Rectal smooth muscle tissue (tissue), 1 donor: ENCODE results near the gene IRF2BP2.

Experiments
- H3K27ac ChIP-seq: one replicate; pipeline ENCODE4 v1.7.0; 2013; ENCODE audit warnings: low read depth, low read length, inconsistent platforms
- H3K27me3 ChIP-seq: one replicate; pipeline ENCODE4 v1.7.0; 2013; ENCODE audit warnings: low read length; ENCODE audit not compliant: control insufficient read depth, insufficient read depth
- H3K36me3 ChIP-seq: one replicate; pipeline ENCODE4 v1.7.0; 2013; ENCODE audit warnings: low read length; ENCODE audit not compliant: control insufficient read depth, insufficient read depth
- H3K4me1 ChIP-seq: one replicate; pipeline ENCODE4 v1.7.0; 2013; ENCODE audit warnings: low read length; ENCODE audit not compliant: control insufficient read depth, insufficient read depth
- H3K4me3 ChIP-seq: one replicate; pipeline ENCODE4 v1.7.0; 2013; ENCODE audit warnings: low read length
- H3K9ac ChIP-seq: one replicate; pipeline ENCODE4 v1.7.0; 2013; ENCODE audit warnings: low read length

IRF2BP2 gene

DNA sequence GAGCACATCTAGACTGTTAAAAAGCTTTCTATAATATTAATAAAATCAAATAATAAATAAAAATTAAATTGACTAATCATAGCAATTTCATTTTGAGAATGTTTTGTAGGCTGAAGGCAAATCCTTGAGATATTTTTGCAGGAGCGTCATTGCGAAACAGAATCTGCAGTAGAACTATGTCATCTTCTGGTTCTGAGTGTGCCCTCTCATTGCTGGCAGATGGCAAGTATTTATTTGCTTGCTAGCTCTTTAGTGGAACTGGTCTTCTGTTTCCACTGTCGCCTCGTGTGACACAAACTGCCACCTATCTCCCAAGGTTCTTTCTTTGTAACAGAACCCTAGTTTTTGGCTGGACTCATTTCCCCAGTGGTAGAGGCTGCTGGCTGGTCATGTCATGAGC lies 19.0 kb upstream of the IRF2BP2 start:
- H3K9ac ChIP-seq, result no peak overlapping the region
- no peaks in the 10 kb centered on the region for H3K36me3 ChIP-seq
- H3K27me3 ChIP-seq, result no peaks in the 10 kb centered on the region
- H3K4me3 ChIP-seq, result no peak overlapping the region
- H3K27ac ChIP-seq, result no peak overlapping the region
- no peaks in the 10 kb centered on the region for H3K4me1 ChIP-seq

DNA sequence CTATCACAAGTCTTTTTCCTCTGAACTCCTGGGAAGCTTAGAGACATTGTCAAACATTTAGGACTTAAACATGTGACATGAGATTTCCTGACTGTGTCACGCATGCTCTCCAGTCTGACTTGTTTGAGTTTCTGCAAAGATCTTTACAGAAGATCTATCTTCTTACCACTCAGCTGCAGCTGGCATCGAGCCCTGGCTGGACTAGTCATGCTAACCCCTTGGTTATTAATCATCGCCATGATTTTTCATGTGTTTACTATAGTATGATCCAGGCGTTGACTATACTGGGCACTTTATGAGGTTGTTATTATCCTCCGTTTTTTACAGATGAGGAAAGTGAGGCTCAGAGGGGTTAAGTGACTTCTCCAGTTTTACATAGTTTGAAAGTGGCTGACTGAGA lies 18.1 kb upstream of the IRF2BP2 start:
- Histone ChIP-seq H3K27ac (no peak overlapping the region), H3K9ac (no peak overlapping the region), H3K27me3 (no peaks in the 10 kb centered on the region), H3K36me3 (no peaks in the 10 kb centered on the region), H3K4me1 (no peaks in the 10 kb centered on the region), H3K4me3 (no peak overlapping the region)

DNA sequence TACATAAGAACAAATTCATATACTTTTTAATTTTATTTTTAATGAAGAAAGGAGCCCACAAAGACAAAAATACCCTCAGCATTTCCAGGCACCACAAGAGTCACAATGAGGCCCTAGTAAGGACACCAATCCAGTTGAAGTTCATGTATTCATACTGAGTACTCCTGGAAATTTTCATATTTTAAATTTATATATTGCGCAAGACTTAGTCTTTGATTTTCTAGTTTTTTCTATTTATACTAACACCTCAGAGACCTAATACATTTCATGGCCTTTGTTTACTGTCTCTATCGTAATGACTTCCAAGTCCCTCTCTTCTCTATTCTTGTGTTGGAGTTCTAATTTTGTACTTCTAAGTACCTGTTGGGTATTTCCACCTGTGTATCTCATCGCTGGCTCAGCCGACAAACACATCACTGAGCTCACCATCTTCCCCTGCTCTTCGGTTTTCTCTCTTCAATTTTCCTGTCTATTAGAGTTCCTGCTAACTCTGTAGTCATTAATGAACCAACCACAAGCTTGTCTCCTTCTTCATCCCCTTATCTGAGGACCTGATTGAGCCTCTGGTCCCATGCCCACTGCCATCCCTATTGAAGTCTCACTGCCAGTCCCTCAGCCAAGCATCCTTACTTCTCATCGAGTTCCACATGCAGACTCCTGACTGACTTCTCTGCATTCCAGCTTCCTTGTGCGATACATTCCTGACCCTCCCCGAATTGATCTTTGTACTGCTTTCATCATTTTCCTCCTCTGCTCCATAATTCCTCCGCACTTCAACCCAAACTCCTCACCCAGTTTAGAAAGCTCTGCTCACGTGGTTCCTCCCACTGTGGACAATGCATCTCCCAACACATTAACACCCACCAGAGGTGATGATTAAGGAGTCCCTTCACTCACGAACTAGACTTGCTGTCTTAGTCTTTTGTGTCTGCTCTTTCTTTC lies 17.3 kb upstream of the IRF2BP2 start:
- H3K27me3 ChIP-seq, result no peaks in the 10 kb centered on the region
- no peak overlapping the region for H3K4me3 ChIP-seq
- H3K4me1 ChIP-seq, result no peaks in the 10 kb centered on the region
- no peak overlapping the region for H3K27ac ChIP-seq
- no peaks in the 10 kb centered on the region for H3K36me3 ChIP-seq
- no peak overlapping the region for H3K9ac ChIP-seq

DNA sequence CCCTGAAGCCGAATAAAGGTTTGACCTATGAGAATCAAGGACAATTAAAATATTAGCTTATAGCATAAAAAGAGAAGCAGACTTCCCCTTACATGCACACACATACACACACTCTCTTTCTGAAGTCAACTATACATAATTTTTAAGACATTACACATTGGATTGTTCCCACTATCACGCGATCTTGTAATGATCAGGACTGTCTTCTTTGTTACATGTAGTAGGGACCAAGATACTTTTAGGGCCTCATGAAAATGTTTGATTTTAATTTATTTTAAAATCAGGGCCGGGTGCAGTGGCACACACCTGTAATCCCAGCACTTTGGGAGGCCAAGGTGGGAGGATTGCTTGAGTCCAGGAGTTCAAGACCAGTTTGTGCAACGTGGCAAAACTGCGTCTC lies 16.4 kb upstream of the IRF2BP2 start:
- no peak overlapping the region for H3K9ac ChIP-seq
- H3K27me3 ChIP-seq, result no peaks in the 10 kb centered on the region
- no peak overlapping the region for H3K4me3 ChIP-seq
- no peaks in the 10 kb centered on the region for H3K36me3 ChIP-seq
- no peaks in the 10 kb centered on the region for H3K4me1 ChIP-seq
- H3K27ac ChIP-seq, result no peak overlapping the region

DNA sequence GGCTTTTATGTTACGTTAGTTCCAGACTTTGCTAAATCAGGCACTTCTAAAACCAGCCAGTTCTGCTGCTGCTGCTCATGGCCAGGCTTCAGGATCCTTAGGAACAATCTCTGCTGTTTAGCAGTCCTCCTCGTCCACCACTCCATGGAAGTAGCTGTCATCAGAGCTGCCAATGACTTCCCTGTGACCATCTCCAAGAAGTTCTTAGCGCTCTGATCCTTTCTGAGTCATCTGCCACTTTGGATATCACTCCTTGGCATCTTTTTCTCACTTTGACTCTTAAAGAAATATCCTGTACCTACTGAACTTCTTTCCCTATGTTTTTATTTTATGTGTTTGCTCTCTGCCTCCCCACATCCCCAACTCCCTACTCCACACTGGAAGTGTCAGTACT lies 14.7 kb upstream of the IRF2BP2 start:
- Histone ChIP-seq H3K9ac (no peak overlapping the region), H3K27ac (no peak overlapping the region), H3K4me1 (no peaks in the 10 kb centered on the region), H3K27me3 (no peaks in the 10 kb centered on the region), H3K4me3 (no peak overlapping the region), H3K36me3 (no peaks in the 10 kb centered on the region)

DNA sequence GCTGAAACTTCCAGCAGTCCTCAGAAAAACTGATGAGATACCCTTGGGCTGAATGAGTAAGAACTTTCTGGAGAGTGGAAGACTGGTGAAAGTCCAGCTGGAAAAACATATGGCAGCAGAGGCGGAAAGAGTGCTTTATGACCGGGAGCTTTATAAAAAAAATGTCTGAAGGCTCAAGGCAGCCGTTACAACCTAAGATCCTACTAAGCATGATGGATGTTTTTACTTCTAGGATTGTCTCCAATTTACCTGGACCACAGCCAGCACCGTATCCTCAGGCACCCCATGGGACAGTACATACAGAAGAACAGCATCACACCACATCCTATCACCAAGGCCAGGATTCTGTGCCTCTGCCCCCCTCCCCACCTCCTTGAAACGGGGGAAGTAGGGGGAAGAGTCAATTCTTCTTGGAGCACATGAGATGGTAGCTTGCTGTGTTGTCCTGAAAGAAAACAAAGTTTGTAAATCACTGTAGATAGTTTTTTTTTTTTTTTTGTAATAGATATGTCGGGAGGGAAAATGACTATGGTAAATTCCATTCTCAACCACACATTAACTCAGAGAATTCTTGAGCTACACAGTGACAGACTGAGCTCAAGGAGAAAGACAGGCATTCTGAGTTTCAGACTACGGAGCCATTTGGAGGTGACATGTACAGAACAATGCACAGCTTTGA lies 11.8 kb upstream of the IRF2BP2 start:
- H3K27ac ChIP-seq, result no peak overlapping the region
- no peak overlapping the region for H3K4me3 ChIP-seq
- H3K4me1 ChIP-seq, result peaks cover 7% of the 10 kb centered on the region
- no peaks in the 10 kb centered on the region for H3K27me3 ChIP-seq
- H3K36me3 ChIP-seq, result no peaks in the 10 kb centered on the region
- no peak overlapping the region for H3K9ac ChIP-seq

DNA sequence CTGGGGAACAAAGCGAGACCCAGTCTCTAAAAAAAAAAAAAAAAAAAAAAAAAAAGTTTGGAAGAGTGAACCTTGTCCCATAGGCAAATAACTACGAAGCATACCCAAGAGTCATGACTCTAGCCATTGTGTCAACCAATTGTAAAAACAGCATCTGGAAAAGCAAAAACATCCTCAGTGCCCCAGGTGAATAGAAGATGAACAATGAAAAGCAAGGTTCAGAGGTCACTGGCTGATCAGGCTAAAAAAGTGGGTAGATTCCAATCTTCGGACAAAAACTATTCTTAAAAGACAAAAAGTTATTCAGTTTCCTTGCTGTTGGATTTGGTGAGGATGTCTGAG lies 11.1 kb upstream of the IRF2BP2 start:
- Histone ChIP-seq H3K4me1 (peaks cover 7% of the 10 kb centered on the region), H3K4me3 (no peak overlapping the region), H3K9ac (no peak overlapping the region), H3K27ac (no peak overlapping the region), H3K36me3 (no peaks in the 10 kb centered on the region), H3K27me3 (no peaks in the 10 kb centered on the region)

DNA sequence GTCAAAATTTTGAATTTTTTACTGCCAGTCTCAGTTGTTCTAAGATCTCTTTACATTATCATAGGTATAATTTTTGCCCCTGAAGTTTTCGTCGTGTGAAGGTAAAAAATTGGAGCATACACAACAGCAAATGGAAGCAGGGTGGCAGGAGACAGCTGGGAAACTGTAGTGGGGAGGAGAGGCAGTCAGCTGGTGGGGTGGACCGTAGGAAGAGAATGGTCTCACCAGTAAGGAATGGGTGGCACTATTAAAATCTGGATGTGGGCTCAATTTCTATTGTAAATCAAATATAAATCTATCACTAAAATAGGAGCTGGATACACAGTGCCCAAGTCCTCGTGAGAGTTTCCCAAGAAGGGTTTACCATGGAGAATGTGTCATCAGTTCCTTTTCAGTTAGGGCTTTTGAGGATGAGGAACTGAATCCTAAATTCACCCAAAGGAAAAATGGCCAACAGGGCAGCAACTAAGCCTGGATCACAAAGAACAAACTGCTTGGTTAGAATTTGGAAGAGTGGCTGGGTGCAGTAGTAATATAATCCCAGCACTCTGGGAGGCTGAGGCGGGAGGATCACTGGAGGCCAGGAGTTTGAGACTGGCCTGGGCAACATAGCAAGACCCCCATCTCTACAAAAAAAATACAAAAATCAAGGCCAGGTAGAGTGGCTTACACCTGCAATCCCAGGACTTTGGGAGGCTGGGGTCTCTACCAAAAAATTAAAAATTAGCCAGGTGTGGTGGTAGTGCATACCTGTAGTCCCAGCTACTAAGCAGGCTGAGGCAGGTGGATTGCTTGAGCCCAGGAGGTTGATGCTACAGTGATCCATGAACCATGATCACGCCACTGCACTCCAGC lies 10.5 kb upstream of the IRF2BP2 start:
- no peaks in the 10 kb centered on the region for H3K36me3 ChIP-seq
- no peak overlapping the region for H3K9ac ChIP-seq
- H3K27ac ChIP-seq, result no peak overlapping the region
- no peak overlapping the region for H3K4me3 ChIP-seq
- H3K4me1 ChIP-seq, result peaks cover 7% of the 10 kb centered on the region
- no peaks in the 10 kb centered on the region for H3K27me3 ChIP-seq

DNA sequence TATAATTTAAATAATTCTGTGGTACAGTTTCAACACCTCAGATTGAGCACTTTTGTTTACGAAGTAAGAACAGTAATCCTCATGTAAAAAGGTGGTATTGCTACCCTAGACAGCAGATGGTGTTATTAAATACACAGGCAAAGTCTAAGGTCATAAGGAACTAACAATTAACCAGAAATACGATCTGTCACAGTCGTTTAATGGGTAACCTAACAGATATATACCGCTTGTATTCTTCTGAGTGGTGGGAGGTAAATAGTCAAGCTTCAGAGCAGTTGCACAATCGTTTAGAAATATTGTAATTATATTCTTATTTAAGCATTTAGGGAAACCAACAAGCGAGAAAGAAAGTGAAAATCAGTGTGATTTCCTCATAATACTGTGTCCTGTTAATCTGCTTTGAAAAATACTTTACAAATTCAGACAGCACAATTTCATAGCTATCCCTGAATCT lies 9.8 kb upstream of the IRF2BP2 start:
- Histone ChIP-seq H3K4me1 (peaks cover 7% of the 10 kb centered on the region), H3K4me3 (no peak overlapping the region), H3K27me3 (no peaks in the 10 kb centered on the region), H3K36me3 (no peaks in the 10 kb centered on the region), H3K9ac (no peak overlapping the region), H3K27ac (no peak overlapping the region)

DNA sequence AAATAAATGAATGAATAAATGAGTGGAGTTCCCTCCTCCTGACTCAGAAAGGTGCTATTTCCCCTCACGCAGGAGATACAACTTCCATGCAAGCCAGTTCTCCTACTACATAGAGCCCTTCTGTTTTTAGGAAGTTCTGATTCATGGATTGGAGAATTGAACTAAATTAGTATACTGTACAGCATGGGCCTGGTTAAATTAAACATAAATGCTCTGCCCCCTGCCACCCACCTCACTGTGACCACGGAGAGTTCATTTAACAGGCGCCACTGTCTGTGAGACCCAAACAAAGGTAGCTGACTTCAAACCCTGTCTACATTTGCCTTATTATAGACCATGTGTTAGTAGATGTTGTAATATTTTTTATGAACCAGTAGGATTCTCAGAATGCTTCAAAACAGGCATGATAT lies 9.1 kb upstream of the IRF2BP2 start:
- H3K36me3 ChIP-seq, result no peaks in the 10 kb centered on the region
- H3K9ac ChIP-seq, result no peak overlapping the region
- no peak overlapping the region for H3K4me3 ChIP-seq
- H3K27ac ChIP-seq, result no peak overlapping the region
- peaks cover 7% of the 10 kb centered on the region for H3K4me1 ChIP-seq
- no peaks in the 10 kb centered on the region for H3K27me3 ChIP-seq

DNA sequence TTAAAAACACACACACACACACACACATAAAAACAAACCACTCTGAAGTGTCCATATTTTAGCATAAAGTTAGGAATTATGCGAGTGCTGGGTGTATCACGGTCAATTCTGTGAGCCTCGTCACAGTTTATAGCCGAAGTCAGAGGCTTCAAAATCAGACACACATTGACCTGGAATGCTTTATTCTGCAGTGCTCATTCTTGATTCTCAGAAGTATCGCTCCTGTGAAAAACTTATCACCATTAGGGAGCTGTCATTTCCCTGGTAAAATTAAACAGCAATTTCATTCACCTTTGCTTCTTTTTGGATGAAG lies 8.7 kb upstream of the IRF2BP2 start:
- Histone ChIP-seq H3K4me1 (peaks cover 10% of the 10 kb centered on the region), H3K9ac (no peak overlapping the region), H3K4me3 (no peak overlapping the region), H3K36me3 (no peaks in the 10 kb centered on the region), H3K27me3 (no peaks in the 10 kb centered on the region), H3K27ac (no peak overlapping the region)

DNA sequence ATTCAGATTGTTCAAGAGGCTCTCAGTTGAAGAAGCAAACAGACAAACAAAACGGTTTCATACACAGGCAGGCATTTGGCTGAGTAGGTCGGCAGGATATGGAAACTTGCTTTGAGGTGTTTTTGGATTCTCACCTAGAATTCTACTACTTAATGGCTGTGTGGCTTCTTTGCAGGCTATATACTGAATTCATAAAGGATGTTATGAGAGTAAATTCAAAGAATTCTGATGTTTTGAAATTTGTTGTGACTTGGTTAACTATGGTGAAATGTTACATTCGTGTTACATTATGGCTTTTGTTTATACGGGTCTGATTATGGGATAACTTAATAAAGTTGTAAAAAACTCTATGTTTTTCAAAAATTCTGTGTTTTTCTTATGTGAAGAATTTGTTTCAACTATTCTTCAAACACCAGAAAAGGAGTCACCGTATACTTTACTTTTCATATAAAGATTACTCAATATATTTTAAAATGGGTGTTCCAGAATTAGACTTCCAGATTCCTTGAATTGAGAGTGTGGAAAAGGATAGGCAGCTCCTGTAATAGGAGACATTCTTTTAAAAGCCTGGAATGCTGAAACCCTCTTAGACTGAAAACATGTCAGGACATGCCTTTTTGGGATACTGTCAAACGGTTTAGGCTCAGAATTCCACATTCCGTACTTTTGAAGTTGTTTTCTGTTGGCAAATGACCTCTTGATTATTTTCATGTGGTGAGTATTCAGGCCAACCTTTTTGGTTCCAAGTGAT lies 8.2 kb upstream of the IRF2BP2 start:
- Histone ChIP-seq H3K27ac (no peak overlapping the region), H3K4me3 (no peak overlapping the region), H3K9ac (no peak overlapping the region), H3K4me1 (peaks cover 15% of the 10 kb centered on the region), H3K27me3 (no peaks in the 10 kb centered on the region), H3K36me3 (no peaks in the 10 kb centered on the region)
